Transverse colon (tissue), 3 donors: ENCODE measurements around the gene OAT.

Source experiments
- EP300 ChIP-seq: sonication (generic); formaldehyde crosslinking; IDR thresholded peaks from one replicate; pipeline ENCODE4 v1.6.1; 2017; ENCODE audit warnings: antibody characterized with exemption, low read depth
- POLR2A ChIP-seq: fragments of 450-650 bp; IDR thresholded peaks from one replicate; pipeline ENCODE4 v1.6.1; 2016; ENCODE audit warnings: antibody characterized with exemption, mild to moderate bottlenecking, moderate library complexity
- TF ChIP-seq, protein P1 (sequence below), 5 experiments: fragments of 200-600 bp in 3 of 5; fragments of 450-650 bp in 2 of 5; sonication (generic) in 3 of 5; IDR thresholded peaks; 1 replicate in 2 of 5; 2 replicates in 3 of 5; pipeline ENCODE4 v1.5.1; 2016 to 2017; ENCODE audit warnings: antibody characterized with exemption in 5 of 5, inconsistent platforms in 3 of 5, mild to moderate bottlenecking in 2 of 5, moderate library complexity in 1 of 5

DNA sequence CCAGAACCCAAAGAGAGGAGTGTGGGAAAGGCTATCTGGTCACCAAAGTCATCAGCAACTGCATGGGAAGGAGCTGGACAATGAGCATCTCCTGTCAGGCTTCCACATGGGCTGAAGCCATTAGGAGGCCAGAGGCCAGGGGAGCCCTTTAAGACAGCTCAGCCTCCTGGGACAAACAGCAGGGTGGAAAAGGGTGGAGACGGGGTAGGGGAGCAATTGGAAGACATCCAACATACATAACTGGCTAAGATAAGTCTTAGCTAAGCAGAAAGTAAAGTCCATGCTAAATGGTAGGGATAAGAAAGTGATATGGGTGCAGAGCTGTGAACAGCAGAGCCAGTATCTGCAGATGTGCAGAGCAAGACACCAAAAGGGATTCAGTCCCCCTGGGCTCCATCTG is 1.5 kb upstream of the OAT start:
- TF ChIP-seq, protein P1, sequence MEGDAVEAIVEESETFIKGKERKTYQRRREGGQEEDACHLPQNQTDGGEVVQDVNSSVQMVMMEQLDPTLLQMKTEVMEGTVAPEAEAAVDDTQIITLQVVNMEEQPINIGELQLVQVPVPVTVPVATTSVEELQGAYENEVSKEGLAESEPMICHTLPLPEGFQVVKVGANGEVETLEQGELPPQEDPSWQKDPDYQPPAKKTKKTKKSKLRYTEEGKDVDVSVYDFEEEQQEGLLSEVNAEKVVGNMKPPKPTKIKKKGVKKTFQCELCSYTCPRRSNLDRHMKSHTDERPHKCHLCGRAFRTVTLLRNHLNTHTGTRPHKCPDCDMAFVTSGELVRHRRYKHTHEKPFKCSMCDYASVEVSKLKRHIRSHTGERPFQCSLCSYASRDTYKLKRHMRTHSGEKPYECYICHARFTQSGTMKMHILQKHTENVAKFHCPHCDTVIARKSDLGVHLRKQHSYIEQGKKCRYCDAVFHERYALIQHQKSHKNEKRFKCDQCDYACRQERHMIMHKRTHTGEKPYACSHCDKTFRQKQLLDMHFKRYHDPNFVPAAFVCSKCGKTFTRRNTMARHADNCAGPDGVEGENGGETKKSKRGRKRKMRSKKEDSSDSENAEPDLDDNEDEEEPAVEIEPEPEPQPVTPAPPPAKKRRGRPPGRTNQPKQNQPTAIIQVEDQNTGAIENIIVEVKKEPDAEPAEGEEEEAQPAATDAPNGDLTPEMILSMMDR (IDR thresholded peaks at IDR 0.05) = no peak
- no peak for TF ChIP-seq POLR2A
- TF ChIP-seq EP300 = no peak
